ENCODE results near the gene FAM111B. TPM values are rescaled to one million over a fixed set of nuclear protein-coding genes. Genes with fewer than 3 reads are reported as not detected.

FAM111B gene
- total RNA-seq, 4 donors from 2014 or later: 0.19 to 2.4 (median 1.9) TPM; not detected in 1

DNA sequence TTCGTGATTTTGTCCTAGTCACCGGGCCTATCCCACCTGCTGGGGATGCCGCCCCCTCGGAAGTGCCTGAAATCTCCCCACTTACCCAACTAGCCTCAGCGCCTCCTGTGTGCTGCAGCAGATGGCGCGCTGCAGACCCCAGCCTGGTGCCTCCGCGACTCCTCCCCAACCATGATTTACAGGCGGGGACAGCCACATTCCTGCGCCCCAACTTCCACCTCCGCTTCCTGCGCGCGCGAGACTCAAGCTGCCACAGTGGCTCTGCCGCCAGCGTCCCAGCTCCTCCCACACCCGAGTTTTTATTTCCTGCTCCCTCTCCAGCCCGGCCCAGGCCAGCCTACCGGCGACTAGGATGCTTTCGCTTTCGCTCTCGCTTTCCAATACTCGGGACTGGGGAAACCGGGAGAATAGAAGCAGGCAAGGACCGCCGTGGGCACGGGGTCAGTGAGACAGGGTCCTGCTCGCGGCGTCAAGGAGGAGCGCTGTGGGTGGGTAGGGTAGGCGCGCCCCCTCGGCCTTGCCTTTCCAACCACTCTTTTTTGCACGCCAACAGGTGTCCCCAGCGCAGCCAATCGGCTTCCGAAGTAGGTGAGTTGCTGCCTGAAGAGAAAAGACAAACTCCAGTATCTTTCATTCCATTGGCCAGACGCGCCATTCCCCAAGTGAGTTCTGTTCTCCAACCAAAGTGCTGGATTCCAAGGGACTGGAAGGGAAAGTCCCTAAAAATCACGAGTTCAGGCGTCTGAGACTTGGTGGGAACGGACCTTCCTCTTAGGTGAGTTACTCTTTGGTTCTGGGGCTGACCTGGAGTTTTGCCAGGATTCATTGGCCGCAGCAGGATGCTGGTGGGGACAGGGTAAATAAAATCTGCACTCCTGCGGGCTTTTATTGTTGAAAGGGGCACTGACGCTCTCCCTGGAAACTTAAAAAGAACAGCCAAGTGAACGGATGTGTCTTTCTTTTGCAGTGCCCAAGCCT lies 35.8 kb downstream of the FAM111B start, which contains the start of gene FAM111A:
FAM111A (plus strand) TSS at position 327 of the 978 bp plus-strand sequence. CDS start 6,017 bp downstream, outside the sequence.
- TF ChIP-seq, protein P1, sequence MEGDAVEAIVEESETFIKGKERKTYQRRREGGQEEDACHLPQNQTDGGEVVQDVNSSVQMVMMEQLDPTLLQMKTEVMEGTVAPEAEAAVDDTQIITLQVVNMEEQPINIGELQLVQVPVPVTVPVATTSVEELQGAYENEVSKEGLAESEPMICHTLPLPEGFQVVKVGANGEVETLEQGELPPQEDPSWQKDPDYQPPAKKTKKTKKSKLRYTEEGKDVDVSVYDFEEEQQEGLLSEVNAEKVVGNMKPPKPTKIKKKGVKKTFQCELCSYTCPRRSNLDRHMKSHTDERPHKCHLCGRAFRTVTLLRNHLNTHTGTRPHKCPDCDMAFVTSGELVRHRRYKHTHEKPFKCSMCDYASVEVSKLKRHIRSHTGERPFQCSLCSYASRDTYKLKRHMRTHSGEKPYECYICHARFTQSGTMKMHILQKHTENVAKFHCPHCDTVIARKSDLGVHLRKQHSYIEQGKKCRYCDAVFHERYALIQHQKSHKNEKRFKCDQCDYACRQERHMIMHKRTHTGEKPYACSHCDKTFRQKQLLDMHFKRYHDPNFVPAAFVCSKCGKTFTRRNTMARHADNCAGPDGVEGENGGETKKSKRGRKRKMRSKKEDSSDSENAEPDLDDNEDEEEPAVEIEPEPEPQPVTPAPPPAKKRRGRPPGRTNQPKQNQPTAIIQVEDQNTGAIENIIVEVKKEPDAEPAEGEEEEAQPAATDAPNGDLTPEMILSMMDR (IDR thresholded peaks at IDR 0.05): no peak
- DNase-seq (ENCODE audit: low spot score) (peak; percentile 46), ATAC-seq (ENCODE audit: low FRiP score) (peak; percentile 86)

DNA sequence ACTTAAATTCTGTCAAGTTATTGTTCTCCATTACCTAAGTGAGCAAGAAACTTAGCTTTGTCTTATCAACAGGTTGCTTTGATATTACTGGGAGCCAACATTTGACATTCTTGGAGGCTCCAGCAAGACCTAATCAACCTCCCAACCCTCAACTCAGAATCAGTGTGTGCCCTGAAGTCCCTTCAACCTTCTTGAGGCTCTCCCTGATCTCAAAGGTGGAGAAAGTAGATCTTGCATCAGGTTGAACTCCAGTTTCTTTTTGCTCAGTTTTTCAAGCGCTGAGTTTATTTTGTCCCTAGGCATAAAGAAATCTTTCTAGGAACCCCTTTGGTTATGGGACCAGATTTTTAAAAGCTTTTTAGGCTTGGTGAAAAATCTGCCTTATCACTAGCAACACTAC lies 37.1 kb downstream of the FAM111B start:
- ATAC-seq (ENCODE audit: low FRiP score) (no peak), DNase-seq (ENCODE audit: low spot score) (no peak)
- TF ChIP-seq, protein P1 (IDR thresholded peaks at IDR 0.05): no peak

DNA sequence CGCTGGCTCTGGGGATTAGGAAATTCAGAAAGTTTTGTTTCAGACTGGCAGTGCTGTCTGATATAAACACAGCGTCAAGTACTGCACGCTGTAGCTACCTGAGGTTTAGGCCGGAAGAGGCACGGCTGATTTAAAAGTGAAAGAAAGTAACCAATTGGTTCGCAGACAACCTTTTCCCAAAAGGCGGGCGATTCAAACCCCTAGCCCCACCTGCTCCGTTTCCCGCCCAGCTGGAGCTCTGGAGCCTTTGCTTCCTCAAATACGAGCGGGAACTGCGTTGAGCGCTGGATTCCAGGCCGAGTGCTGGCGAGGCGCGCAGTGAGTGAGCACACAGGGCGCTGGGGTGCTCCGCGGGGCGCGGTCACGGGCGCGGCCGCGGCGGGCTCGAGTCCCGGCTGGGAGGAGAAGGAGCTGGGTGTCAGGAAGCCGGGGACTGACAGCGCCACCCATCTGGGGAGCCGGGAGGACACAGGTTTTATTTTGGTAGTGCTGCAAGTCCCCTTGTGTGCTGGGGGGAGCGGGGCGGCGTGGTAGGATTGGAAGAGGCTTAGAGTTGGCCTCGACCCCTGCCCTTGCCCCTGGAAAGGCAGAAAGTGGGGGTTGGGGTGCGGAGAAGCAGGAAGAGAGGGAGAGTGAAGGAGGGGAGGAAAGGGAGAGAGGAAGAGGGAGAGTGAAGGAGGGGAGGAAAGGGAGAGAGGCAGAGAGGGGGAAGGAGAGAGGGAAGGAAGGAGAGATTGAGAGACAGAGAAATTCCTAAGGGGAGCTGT lies 37.7 kb downstream of the FAM111B start:
- ATAC-seq (ENCODE audit: low FRiP score) (peak; percentile 68), DNase-seq (ENCODE audit: low spot score) (peak; percentile 27)
- TF ChIP-seq, protein P1 (IDR thresholded peaks at IDR 0.05): no peak

DNA sequence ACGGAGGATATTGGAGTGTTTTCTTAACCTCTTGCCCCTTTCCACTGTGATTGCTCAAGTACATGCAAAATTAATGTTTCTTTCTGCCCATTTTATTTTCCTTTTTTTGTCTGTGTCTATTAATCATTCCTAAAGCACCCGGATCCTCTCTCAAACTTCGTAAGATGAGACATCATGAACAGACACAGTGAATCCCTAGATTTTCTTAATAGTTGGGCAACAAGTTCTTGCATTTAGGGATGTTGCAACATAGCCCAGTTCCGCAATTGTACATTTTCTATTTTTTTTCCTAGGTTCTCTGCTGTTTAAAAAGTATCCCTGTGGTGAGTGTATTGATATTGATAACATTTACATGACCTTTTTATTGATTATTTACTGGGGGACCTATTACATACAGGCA lies 38.5 kb downstream of the FAM111B start:
- DNase-seq (ENCODE audit: low spot score): no peak
- TF ChIP-seq, protein P1 (IDR thresholded peaks at IDR 0.05): no peak
- peak; percentile 29 for ATAC-seq (ENCODE audit: low FRiP score)

GRCh38 chr11:59151761-59152160 lies 44.7 kb downstream of the FAM111B start:
- no peak for DNase-seq (ENCODE audit: low spot score)
- TF ChIP-seq, protein P1 (IDR thresholded peaks at IDR 0.05): no peak
- no peak for ATAC-seq (ENCODE audit: low FRiP score)

DNA sequence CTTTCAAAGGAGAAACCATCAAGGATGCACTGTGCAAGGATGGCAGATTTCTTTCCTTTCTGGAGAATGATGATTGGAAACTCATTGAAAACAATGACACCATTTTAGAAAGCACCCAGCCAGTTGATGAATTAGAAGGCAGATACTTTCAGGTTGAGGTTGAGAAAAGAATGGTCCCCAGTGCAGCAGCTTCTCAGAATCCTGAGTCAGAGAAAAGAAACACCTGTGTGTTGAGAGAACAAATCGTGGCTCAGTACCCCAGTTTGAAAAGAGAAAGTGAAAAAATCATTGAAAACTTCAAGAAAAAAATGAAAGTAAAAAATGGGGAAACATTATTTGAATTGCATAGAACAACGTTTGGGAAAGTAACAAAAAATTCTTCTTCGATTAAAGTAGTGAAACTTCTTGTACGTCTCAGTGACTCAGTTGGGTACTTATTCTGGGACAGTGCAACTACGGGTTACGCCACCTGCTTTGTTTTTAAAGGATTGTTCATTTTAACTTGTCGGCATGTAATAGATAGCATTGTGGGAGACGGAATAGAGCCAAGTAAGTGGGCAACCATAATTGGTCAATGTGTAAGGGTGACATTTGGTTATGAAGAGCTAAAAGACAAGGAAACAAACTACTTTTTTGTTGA lies 45.4 kb downstream of the FAM111B start:
- ATAC-seq (ENCODE audit: low FRiP score) (no peak), DNase-seq (ENCODE audit: low spot score) (no peak)
- TF ChIP-seq, protein P1 (IDR thresholded peaks at IDR 0.05): no peak

All from omental fat pad (tissue), 4 donors.